Measurements from ENCODE around the gene PLEKHA4. TPM values are rescaled to one million over a fixed set of nuclear protein-coding genes. Genes with fewer than 3 reads are reported as not detected.

Gene PLEKHA4
- total and polyA plus RNA-seq, 2 of the 13 experiments (the other 11 are each of a cell fraction or from before 2014, with no cell fraction given), result 4.8 to 6.0 TPM

DNA sequence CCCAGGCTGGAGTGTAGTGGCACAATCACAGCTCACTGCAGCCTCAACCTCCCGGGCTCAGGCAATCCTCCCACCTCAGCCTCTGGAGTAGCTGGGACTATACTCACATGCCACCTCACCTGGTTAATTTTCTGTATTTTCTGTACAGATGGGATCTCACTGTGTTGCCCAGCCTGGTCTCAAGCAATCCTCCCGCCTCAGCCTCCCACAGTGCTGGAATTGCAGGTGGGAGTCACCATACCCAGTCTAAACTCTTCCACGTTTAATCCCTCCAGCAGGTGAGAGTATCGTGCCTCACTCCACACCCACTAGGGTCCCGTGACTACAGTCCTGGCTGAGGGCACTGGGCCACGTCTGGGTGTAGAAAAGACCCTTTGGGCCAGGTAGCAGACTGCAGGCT lies 74.1 kb downstream of the PLEKHA4 start:
- BruUV-seq (replicated peaks), result no TSS peak
- in situ Hi-C loops (cut with HindIII; ENCODE audit: extremely low pct_ligation_motif_present, low pct_unique_long_range_greater_than_20kb), result no loop called here
- ATAC-seq, result no peak

DNA sequence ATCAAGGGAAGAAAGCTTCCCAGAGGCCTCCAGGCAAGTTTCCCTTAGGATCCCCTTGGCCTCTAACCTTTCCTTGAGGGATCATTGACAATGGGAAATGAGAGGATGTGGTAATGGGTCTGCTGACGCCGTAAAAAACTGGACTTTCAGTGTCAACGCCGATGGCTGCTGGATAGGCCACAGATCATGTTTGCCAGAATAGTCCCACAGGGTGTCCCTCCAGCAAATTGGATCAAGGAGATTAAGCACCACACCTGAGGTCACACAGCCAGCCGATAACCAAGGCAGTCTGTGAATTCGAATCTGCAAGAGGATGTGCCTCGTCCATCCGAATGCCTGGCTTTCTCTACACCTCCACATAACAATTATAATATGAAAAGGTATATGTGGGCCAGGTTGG lies 75.1 kb downstream of the PLEKHA4 start:
- in situ Hi-C loops (cut with HindIII; ENCODE audit: extremely low pct_ligation_motif_present, low pct_unique_long_range_greater_than_20kb) (no loop called here), intact Hi-C loops (cut with micrococcal nuclease; ENCODE audit: unreplicated experiment) (no loop called here)
- Histone ChIP-seq H3K4me2 (ENCODE audit: low read depth, low read length) (peak overlapping the region; percentile 38), H3K27ac (ENCODE audit: extremely low read length, insufficient read depth, low read length) (peak overlapping the region; percentile 17), H3K4me1 (ENCODE audit: insufficient read depth, low read length) (peaks cover 22% of the 10 kb centered on the region), H3K27me3 (ENCODE audit: control insufficient read depth in 1 of 2, insufficient read depth in 2 of 2, low read length in 2 of 2) (no peaks in the 10 kb centered on the region), H3K79me2 (ENCODE audit: insufficient read depth, low read length) (no peaks in the 10 kb centered on the region), H2AFZ (ENCODE audit: low read length) (no peak overlapping the region), H3K9me3 (ENCODE audit: low read length) (no peaks in the 10 kb centered on the region), H4K20me1 (ENCODE audit: insufficient read depth, low read length) (no peaks in the 10 kb centered on the region), H3K36me3 (replicated peaks in 1 of 2; ENCODE audit: control insufficient read depth in 1 of 2, insufficient read depth in 2 of 2, low read length in 2 of 2) (no peaks in the 10 kb centered on the region), H3K4me3 (replicated peaks in 1 of 3; ENCODE audit: insufficient read depth in 1 of 3, low read depth in 2 of 3, low read length in 3 of 3) (no peak overlapping the region), H3K9ac (ENCODE audit: insufficient read depth, low read depth, low read length) (no peak overlapping the region)
- no TSS peak for BruUV-seq (replicated peaks)
- ChIA-PET POLR2A (interaction anchor here (0.7 to 1.6 kb wide), 2 partner anchors 14 to 19 kb away, joined by 3 to 8 read pairs; no protein-coding TSS in a partner anchor), CTCF (ENCODE audit: low intra/inter-chr PET ratio, low total read pairs) (no interaction called here)
- peak; percentile 58 for DNase-seq (ENCODE audit: low spot score)
- peak; percentile 30 for ATAC-seq
- peak; percentile 70 for FAIRE-seq
- 7% methylated on average over 8 of the region's 8 CpGs for WGBS (ENCODE audit: low lambda C conversion rate)
- TF ChIP-seq HNF4A (CRISPR knock-in tag; IDR thresholded peaks at IDR 0.05) (peak; percentile 39), ZGPAT (CRISPR knock-in tag; IDR thresholded peaks at IDR 0.05) (peak; percentile 26; the same call in 1 of the 2 replicates), SETDB1 (CRISPR knock-in tag; IDR thresholded peaks at IDR 0.05; ENCODE audit: borderline replicate concordance) (no peak), ZBTB10 (CRISPR knock-in tag; IDR thresholded peaks at IDR 0.05; ENCODE audit: borderline replicate concordance) (no peak), ZNF749 (CRISPR knock-in tag; IDR thresholded peaks at IDR 0.05; ENCODE audit: borderline replicate concordance) (no peak), ZNF33B (CRISPR knock-in tag; IDR thresholded peaks at IDR 0.05) (no peak), ZBTB21 (CRISPR knock-in tag; IDR thresholded peaks at IDR 0.05) (peak; percentile 42; the same call in 1 of the 2 replicates), KDM5B (CRISPR knock-in tag; IDR thresholded peaks at IDR 0.05; ENCODE audit: borderline replicate concordance) (no peak), LCORL (IDR thresholded peaks at IDR 0.05) (no peak), LCORL (CRISPR knock-in tag; IDR thresholded peaks at IDR 0.05) (peak; percentile 47; the same call in 1 of the 2 replicates), ZNF160 (CRISPR knock-in tag; IDR thresholded peaks at IDR 0.05) (no peak)
- TF ChIP-seq, protein P1, sequence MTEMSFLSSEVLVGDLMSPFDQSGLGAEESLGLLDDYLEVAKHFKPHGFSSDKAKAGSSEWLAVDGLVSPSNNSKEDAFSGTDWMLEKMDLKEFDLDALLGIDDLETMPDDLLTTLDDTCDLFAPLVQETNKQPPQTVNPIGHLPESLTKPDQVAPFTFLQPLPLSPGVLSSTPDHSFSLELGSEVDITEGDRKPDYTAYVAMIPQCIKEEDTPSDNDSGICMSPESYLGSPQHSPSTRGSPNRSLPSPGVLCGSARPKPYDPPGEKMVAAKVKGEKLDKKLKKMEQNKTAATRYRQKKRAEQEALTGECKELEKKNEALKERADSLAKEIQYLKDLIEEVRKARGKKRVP (CRISPR knock-in tag; IDR thresholded peaks at IDR 0.05), result no peak
- TF ChIP-seq, protein P2, sequence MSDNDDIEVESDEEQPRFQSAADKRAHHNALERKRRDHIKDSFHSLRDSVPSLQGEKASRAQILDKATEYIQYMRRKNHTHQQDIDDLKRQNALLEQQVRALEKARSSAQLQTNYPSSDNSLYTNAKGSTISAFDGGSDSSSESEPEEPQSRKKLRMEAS (IDR thresholded peaks at IDR 0.05), result peak; percentile 31; the same call in 1 of the 2 replicates

More for the DNA sequence above, 74.1 kb downstream of the PLEKHA4 start:
- H3K27ac ChIP-seq (ENCODE audit: extremely low read length, insufficient read depth, low read length), result no peak overlapping the region
- TF ChIP-seq ZNF121 (CRISPR knock-in tag; IDR thresholded peaks at IDR 0.05), result peak; percentile 90
- TF ChIP-seq DPF2 (CRISPR knock-in tag; IDR thresholded peaks at IDR 0.05; ENCODE audit: borderline replicate concordance, low read depth), result no peak
- H3K4me2 ChIP-seq (ENCODE audit: low read depth, low read length), result no peak overlapping the region
- POLR2A ChIA-PET, result interaction anchor here (1.6 kb wide), 1 partner anchor 13 kb away, joined by 8 read pairs; no protein-coding TSS in a partner anchor
- no peak overlapping the region for H3K4me3 ChIP-seq (replicated peaks in 1 of 3; ENCODE audit: insufficient read depth in 1 of 3, low read depth in 2 of 3, low read length in 3 of 3)
- no peaks in the 10 kb centered on the region for H3K79me2 ChIP-seq (ENCODE audit: insufficient read depth, low read length)
- 59% methylated on average over 6 of the region's 6 CpGs for WGBS (ENCODE audit: low lambda C conversion rate)
- no peaks in the 10 kb centered on the region for H3K36me3 ChIP-seq (replicated peaks in 1 of 2; ENCODE audit: control insufficient read depth in 1 of 2, insufficient read depth in 2 of 2, low read length in 2 of 2)
- intact Hi-C loops (cut with micrococcal nuclease; ENCODE audit: unreplicated experiment), result no loop called here
- H3K9me3 ChIP-seq (ENCODE audit: low read length), result no peaks in the 10 kb centered on the region
- CTCF ChIA-PET (ENCODE audit: low intra/inter-chr PET ratio, low total read pairs), result interaction anchor here (0.8 kb wide), 1 partner anchor 41 kb away, joined by 5 read pairs; the partner anchor contains the start of gene HSD17B14
- no peak overlapping the region for H2AFZ ChIP-seq (ENCODE audit: low read length)
- no peaks in the 10 kb centered on the region for H3K27me3 ChIP-seq (ENCODE audit: control insufficient read depth in 1 of 2, insufficient read depth in 2 of 2, low read length in 2 of 2)
- FAIRE-seq (no peak), DNase-seq (ENCODE audit: low spot score) (no peak)
- H3K9ac ChIP-seq (ENCODE audit: insufficient read depth, low read depth, low read length), result no peak overlapping the region
- H3K4me1 ChIP-seq (ENCODE audit: insufficient read depth, low read length), result peaks cover 28% of the 10 kb centered on the region
- H4K20me1 ChIP-seq (ENCODE audit: insufficient read depth, low read length), result no peaks in the 10 kb centered on the region
